Thyroid gland (tissue), 4 donors: ENCODE results near the gene ELAC2. TPM values are rescaled to one million over a fixed set of nuclear protein-coding genes. Genes with fewer than 3 reads are reported as not detected.

ENCODE experiments used
- DNase-seq, 2 donors: peaks; one replicate each; pipeline ENCODE4 v3.0.0-alpha.2; 2019
- H3K27ac ChIP-seq, 3 donors: fragments of 200-600 bp; sonication (generic); 1 replicate in 2 of 3; 2 replicates in 1 of 3; pipeline ENCODE4 v1.5.1; 2016 to 2019; ENCODE audit warnings: mild to moderate bottlenecking in 1 of 3, moderate library complexity in 1 of 3
- H3K27me3 ChIP-seq: fragments of 200-600 bp; sonication (generic); one replicate; pipeline ENCODE4 v1.5.1; 2019
- H3K36me3 ChIP-seq, 2 donors: fragments of 200-600 bp; sonication (generic); one replicate each; pipeline ENCODE4 v1.5.1; 2016 to 2019
- H3K4me1 ChIP-seq, 2 donors: fragments of 200-600 bp; sonication (generic); one replicate each; pipeline ENCODE4 v1.5.1; 2017 to 2019
- H3K4me3 ChIP-seq, 3 donors: fragments of 200-600 bp; sonication (generic); replicated peaks in 1 of 3; 1 replicate in 2 of 3; 2 replicates in 1 of 3; pipeline ENCODE4 v1.5.1; 2016; ENCODE audit warnings: mild to moderate bottlenecking in 1 of 3
- H3K9me3 ChIP-seq: fragments of 200-600 bp; sonication (generic); one replicate; pipeline ENCODE4 v1.5.1; 2017
- POLR2A ChIP-seq, 2 donors: fragments of 450-650 bp; IDR thresholded peaks; one replicate each; pipeline ENCODE4 v1.6.1; 2017; ENCODE audit warnings: antibody characterized with exemption in 2 of 2, mild to moderate bottlenecking in 2 of 2, moderate library complexity in 1 of 2
- WGBS, 2 donors: methylation state at CpG; one replicate each; pipeline ENCODE4 v1.1.5; 2017; 5-methylcytosine and 5-hydroxymethylcytosine counted together
- intact Hi-C: fragments of 100-400 bp; cut with DNase I; formaldehyde crosslinking; loops from one replicate; pipeline ENCODE4 v1.15.1; 2023
- total RNA-seq, 4 donors: library from RNA; depleted of rRNA; stranded (reverse); fragments of >200 nt; gene quantifications; one replicate each; pipeline ENCODE4 v1.2.3, GENCODE V29; 2016
- TF ChIP-seq, protein P1 (sequence below), 6 experiments: fragments of 200-600 bp in 3 of 6; fragments of 450-650 bp in 3 of 6; sonication (generic) in 3 of 6; IDR thresholded peaks; one replicate each; pipeline ENCODE4 v1.5.1; 2016 to 2019; ENCODE audit warnings: antibody characterized with exemption in 6 of 6, mild to moderate bottlenecking in 2 of 6, inconsistent platforms in 1 of 6, moderate library complexity in 1 of 6

ELAC2 gene
- total RNA-seq, 4 donors from 2014 or later, result 46.6 to 88.9 (median 84.6) TPM

DNA sequence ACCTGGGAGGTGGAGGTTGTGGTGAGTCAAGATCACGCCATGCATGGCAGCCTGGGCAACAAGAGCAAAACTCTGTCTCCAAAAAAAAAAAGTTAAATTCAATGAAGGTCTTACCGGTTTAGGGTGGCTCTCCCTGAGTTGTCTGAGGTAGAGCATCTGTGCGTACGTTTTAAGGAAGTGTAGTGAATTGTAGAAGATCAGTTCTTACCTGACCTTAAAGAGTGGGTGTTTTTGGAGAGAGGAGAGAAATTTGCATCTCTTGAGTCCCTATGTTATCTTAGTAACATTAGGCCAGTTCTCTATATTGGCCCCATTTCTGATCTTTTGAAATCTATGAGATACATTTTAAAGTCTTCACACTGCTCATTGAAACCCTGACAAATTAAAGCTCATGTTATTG, 56.2 kb downstream of the ELAC2 start:
- H3K27me3 ChIP-seq, result no peaks in the 10 kb centered on the region
- WGBS, 2 donors, result 95 to 96% methylated on average over 4 of the region's 4 CpGs
- H3K4me3 ChIP-seq, result no peak overlapping the region
- no peak for TF ChIP-seq POLR2A (IDR thresholded peaks at IDR 0.05)
- TF ChIP-seq, protein P1, sequence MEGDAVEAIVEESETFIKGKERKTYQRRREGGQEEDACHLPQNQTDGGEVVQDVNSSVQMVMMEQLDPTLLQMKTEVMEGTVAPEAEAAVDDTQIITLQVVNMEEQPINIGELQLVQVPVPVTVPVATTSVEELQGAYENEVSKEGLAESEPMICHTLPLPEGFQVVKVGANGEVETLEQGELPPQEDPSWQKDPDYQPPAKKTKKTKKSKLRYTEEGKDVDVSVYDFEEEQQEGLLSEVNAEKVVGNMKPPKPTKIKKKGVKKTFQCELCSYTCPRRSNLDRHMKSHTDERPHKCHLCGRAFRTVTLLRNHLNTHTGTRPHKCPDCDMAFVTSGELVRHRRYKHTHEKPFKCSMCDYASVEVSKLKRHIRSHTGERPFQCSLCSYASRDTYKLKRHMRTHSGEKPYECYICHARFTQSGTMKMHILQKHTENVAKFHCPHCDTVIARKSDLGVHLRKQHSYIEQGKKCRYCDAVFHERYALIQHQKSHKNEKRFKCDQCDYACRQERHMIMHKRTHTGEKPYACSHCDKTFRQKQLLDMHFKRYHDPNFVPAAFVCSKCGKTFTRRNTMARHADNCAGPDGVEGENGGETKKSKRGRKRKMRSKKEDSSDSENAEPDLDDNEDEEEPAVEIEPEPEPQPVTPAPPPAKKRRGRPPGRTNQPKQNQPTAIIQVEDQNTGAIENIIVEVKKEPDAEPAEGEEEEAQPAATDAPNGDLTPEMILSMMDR (IDR thresholded peaks at IDR 0.05), result no peak
- H3K36me3 ChIP-seq, result peaks cover 3 to 5% of the 10 kb centered on the region in 2 donors
- H3K9me3 ChIP-seq, result no peaks in the 10 kb centered on the region
- intact Hi-C loops, result no loop called here
- H3K27ac ChIP-seq, result no peak overlapping the region
- no peaks in the 10 kb centered on the region for H3K4me1 ChIP-seq
- no peak for DNase-seq

DNA sequence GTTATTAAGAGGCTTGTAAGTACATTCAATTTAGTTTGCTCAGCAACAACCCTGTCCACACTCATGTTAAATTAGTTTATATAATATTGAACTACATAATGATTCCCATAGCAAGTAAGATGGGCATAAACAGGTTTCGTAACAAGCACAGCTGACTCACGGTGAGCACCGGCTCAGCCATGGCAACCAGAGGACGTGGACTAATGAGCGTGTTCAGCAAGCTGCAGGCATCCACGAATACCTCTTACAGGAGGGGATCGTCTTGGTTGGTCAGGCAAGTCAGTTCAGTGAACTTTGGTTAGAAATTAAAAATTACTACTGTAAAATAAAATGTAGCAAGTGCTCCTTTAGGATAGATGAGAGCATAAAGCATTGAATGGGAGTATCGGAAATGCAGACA, 58.4 kb downstream of the ELAC2 start:
- H3K36me3 ChIP-seq, result peaks cover 3 to 8% of the 10 kb centered on the region in 2 donors
- TF ChIP-seq POLR2A (IDR thresholded peaks at IDR 0.05), result no peak
- H3K4me3 ChIP-seq, result no peak overlapping the region
- no peak overlapping the region for H3K27ac ChIP-seq
- intact Hi-C loops, result no loop called here
- no peak for DNase-seq
- no peaks in the 10 kb centered on the region for H3K27me3 ChIP-seq
- no peaks in the 10 kb centered on the region for H3K9me3 ChIP-seq
- 94 to 95% methylated on average over 8 of the region's 8 CpGs for WGBS, 2 donors
- no peaks in the 10 kb centered on the region for H3K4me1 ChIP-seq

DNA sequence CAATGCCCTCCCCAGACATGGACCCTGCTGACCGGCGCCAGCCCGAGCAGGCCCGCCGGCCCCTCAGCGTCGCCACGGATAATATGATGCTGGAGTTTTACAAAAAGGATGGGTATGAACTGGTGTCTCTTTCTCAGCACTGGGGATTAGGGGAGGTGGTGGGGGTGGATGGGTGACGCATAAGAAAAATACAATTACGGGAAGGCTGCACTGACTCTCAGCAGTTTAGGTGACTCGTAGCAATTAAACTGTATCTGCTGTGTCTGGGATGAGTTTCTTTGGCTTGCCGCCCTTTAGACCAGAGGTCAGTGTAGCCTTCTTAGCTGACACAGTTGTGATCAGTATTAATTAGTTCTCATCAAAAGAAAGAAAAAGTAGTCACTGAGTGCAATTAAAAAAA, 59.0 kb downstream of the ELAC2 start:
- DNase-seq, result no peak
- intact Hi-C loops, result no loop called here
- WGBS, 2 donors, result 91 to 96% methylated on average over 12 of the region's 12 CpGs
- no peaks in the 10 kb centered on the region for H3K4me1 ChIP-seq
- H3K27me3 ChIP-seq, result no peaks in the 10 kb centered on the region
- TF ChIP-seq, protein P1 (IDR thresholded peaks at IDR 0.05), result no peak
- TF ChIP-seq POLR2A (IDR thresholded peaks at IDR 0.05), result no peak
- no peak overlapping the region for H3K4me3 ChIP-seq
- H3K36me3 ChIP-seq, result peaks cover 3 to 8% of the 10 kb centered on the region in 2 donors
- H3K27ac ChIP-seq, result no peak overlapping the region
- H3K9me3 ChIP-seq, result no peaks in the 10 kb centered on the region

DNA sequence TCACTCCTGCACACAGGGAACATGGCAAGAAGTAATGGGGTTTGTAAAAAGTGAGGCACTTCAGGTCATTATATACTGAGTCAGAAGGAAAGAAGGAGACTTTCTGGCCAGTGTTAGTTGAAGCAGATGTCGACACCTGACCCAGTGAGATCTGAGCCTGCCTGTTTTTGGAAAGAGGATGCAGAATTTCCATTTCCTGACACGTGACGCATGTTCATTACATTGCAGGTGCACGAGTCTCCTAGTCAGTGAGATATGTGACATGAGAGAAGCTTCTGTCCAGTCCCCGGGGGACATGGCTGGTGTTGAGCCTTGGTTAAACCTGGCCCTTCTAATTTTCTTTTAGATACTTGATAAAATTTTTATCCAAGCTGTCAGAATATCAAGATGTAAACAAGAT, 62.3 kb downstream of the ELAC2 start:
- H3K36me3 ChIP-seq, result peaks cover 3 to 16% of the 10 kb centered on the region in 2 donors
- H3K27me3 ChIP-seq, result no peaks in the 10 kb centered on the region
- intact Hi-C loops, result no loop called here
- TF ChIP-seq POLR2A (IDR thresholded peaks at IDR 0.05), result no peak
- TF ChIP-seq, protein P1 (IDR thresholded peaks at IDR 0.05), result no peak
- no peak overlapping the region for H3K4me3 ChIP-seq
- H3K27ac ChIP-seq, result no peak overlapping the region
- H3K9me3 ChIP-seq, result no peaks in the 10 kb centered on the region
- 92% methylated on average over 5 of the region's 5 CpGs for WGBS, 2 donors
- DNase-seq, result no peak
- H3K4me1 ChIP-seq, result no peaks in the 10 kb centered on the region

DNA sequence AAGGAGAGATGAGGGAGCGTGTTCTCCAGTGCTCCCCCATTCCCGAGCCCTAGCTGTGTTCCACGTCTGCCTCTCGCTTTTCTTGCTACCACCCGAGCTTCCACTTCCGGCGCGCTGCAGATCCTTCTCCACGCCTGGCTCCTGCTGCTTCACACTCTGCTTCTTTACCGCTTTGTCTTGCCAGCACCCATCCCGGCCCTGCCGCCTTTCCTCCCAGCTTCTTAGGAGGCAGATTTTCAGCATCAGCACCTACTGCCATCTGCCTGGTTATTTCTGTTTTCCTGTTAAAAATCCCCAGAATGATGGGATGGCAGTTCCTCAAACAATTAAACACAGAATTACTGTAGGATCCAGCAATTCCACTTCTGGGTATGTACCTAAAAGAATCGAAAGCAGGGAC, 64.7 kb downstream of the ELAC2 start:
- no peaks in the 10 kb centered on the region for H3K4me1 ChIP-seq
- H3K4me3 ChIP-seq, result no peak overlapping the region
- WGBS, 2 donors, result 96 to 97% methylated on average over 13 of the region's 13 CpGs
- DNase-seq, result no peak
- no peaks in the 10 kb centered on the region for H3K27me3 ChIP-seq
- intact Hi-C loops, result no loop called here
- peaks cover 6 to 19% of the 10 kb centered on the region in 2 donors for H3K36me3 ChIP-seq
- TF ChIP-seq, protein P1 (IDR thresholded peaks at IDR 0.05), result no peak
- TF ChIP-seq POLR2A (IDR thresholded peaks at IDR 0.05), result no peak
- no peaks in the 10 kb centered on the region for H3K9me3 ChIP-seq
- H3K27ac ChIP-seq, result no peak overlapping the region

DNA sequence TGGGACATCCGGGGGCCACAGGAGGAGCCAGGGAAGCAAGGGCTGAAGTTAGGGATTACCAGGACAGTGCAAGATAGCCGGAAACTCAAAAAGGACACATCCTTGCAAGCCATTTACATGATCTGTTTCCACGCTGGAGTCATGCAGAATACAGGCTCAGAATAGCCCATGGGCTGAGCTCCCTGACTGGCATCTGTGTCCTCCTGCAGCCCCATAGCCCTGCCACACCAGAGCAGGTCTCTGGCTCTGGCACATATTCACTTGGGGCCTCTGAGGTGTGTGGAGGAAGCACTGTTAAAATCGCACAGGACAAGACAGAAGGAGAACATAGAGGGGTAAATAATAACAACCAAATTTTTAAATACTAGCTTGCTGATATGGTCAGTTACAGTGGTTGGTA, 65.8 kb downstream of the ELAC2 start:
- H3K27me3 ChIP-seq, result no peaks in the 10 kb centered on the region
- 93 to 94% methylated on average over 4 of the region's 4 CpGs for WGBS, 2 donors
- no peaks in the 10 kb centered on the region for H3K9me3 ChIP-seq
- TF ChIP-seq POLR2A (IDR thresholded peaks at IDR 0.05), result no peak
- TF ChIP-seq, protein P1 (IDR thresholded peaks at IDR 0.05), result no peak
- H3K4me1 ChIP-seq, result no peaks in the 10 kb centered on the region
- intact Hi-C loops, result no loop called here
- no peak overlapping the region for H3K4me3 ChIP-seq
- no peak overlapping the region for H3K27ac ChIP-seq
- no peak for DNase-seq
- peaks cover 6 to 22% of the 10 kb centered on the region in 2 donors for H3K36me3 ChIP-seq
